Adipocyte (in vitro differentiated cells): Measurements from ENCODE around the gene UFC1.

Source experiments
- DNase-seq: peaks from one replicate; pipeline ENCODE4 v3.0.0-alpha.2; 2015; ENCODE audit warnings: low read depth
- H3K27me3 ChIP-seq: replicated peaks from 2 replicates; pipeline ENCODE4 v1.7.0; 2013; ENCODE audit warnings: mild to moderate bottlenecking, low read length, moderate library complexity; ENCODE audit not compliant: control insufficient read depth, insufficient read depth
- H3K36me3 ChIP-seq: 2 replicates; pipeline ENCODE4 v1.7.0; 2013; ENCODE audit warnings: low read length, mild to moderate bottlenecking, moderate library complexity; ENCODE audit not compliant: control insufficient read depth, insufficient read depth, severe bottlenecking
- H3K4me1 ChIP-seq: 2 replicates; pipeline ENCODE4 v1.7.0; 2013; ENCODE audit warnings: mild to moderate bottlenecking, low read length, moderate library complexity; ENCODE audit not compliant: control insufficient read depth, insufficient read depth
- H3K4me3 ChIP-seq: 2 replicates; pipeline ENCODE4 v1.7.0; 2013; ENCODE audit warnings: mild to moderate bottlenecking, low read length, moderate library complexity
- H3K9ac ChIP-seq: 2 replicates; pipeline ENCODE4 v1.7.0; 2013; ENCODE audit warnings: mild to moderate bottlenecking, low read length, moderate library complexity
- H3K9me3 ChIP-seq: 2 replicates; pipeline ENCODE4 v1.7.0; 2013; ENCODE audit warnings: mild to moderate bottlenecking, low read length, moderate library complexity; ENCODE audit not compliant: control insufficient read depth

UFC1 gene

GRCh38 chr1:161207173-161207572 lies 53.4 kb downstream of the UFC1 start:
- H3K4me1 ChIP-seq, result peaks cover 36% of the 10 kb centered on the region
- DNase-seq, result no peak
- H3K36me3 ChIP-seq, result peaks cover 59% of the 10 kb centered on the region
- H3K27me3 ChIP-seq, result no peaks in the 10 kb centered on the region
- H3K9me3 ChIP-seq, result no peaks in the 10 kb centered on the region
- H3K9ac ChIP-seq, result peak overlapping the region; percentile 1
- H3K4me3 ChIP-seq, result no peak overlapping the region
